GM12878 (cell line): ENCODE results near the gene TDRD7.

Experiments used
- BCL11A ChIP-seq: IDR thresholded peaks from 2 replicates; pipeline ENCODE4 v1.6.1; 2011; ENCODE audit warnings: low read depth, low read length
- CBFB ChIP-seq: IDR thresholded peaks from 2 replicates; pipeline ENCODE4 v1.6.1; 2016; ENCODE audit warnings: antibody characterized with exemption, low read depth
- CBX3 ChIP-seq: fragments of 200-600 bp; sonication (generic); IDR thresholded peaks from 2 replicates; pipeline ENCODE4 v1.6.1; 2016; ENCODE audit warnings: low read depth, borderline replicate concordance
- EP300 ChIP-seq, 2 experiments: fragments of 150-350 bp in 1 of 2; IDR thresholded peaks; 2 replicates each; pipeline ENCODE4 v1.6.1; 2011 to 2012; ENCODE audit warnings: low read depth in 2 of 2, low read length in 2 of 2, borderline replicate concordance in 1 of 2, improper control_type of control experiment in 1 of 2, inconsistent platforms in 1 of 2; ENCODE audit not compliant: control insufficient read depth in 1 of 2
- EZH2 ChIP-seq: IDR thresholded peaks from 2 replicates; pipeline ENCODE4 v1.6.1; 2012; ENCODE audit warnings: low read depth, mild to moderate bottlenecking, control low read depth, inconsistent platforms, low read length, borderline replicate concordance; ENCODE audit not compliant: control insufficient read depth
- NFXL1 ChIP-seq: fragments of 450-650 bp; IDR thresholded peaks from 2 replicates; pipeline ENCODE4 v1.6.1; 2017; ENCODE audit warnings: antibody characterized with exemption, mild to moderate bottlenecking, borderline replicate concordance
- POLR2A ChIP-seq: IDR thresholded peaks from 2 replicates; pipeline ENCODE4 v1.6.1; 2011; ENCODE audit warnings: low read depth, mild to moderate bottlenecking, low read length
- RCOR1 ChIP-seq: conservative IDR thresholded peaks from 2 replicates; pipeline ENCODE4 v1.6.1; 2012; ENCODE audit warnings: low read depth, low read length, improper control_type of control experiment
- STAT3 ChIP-seq: IDR thresholded peaks from 2 replicates; pipeline ENCODE4 v1.6.1; 2011; ENCODE audit warnings: low read depth, low read length, improper control_type of control experiment
- TF ChIP-seq, protein P1 (sequence below), 3 experiments: IDR thresholded peaks in 2 of 3; conservative IDR thresholded peaks in 1 of 3; 2 replicates each; pipeline ENCODE4 v1.5.1; 2011; ENCODE audit warnings: low read depth in 3 of 3, low read length in 3 of 3, mild to moderate bottlenecking in 3 of 3, control low read depth in 2 of 3, moderate library complexity in 2 of 3, inconsistent platforms in 1 of 3, mixed read lengths in 1 of 3; ENCODE audit not compliant: control insufficient read depth in 2 of 3, insufficient read depth in 1 of 3; ENCODE audit errors: extremely low read depth in 1 of 3
- TF ChIP-seq, protein P2 (sequence below): fragments of 450-650 bp; IDR thresholded peaks from 2 replicates; pipeline ENCODE4 v1.6.1; 2016; ENCODE audit warnings: mild to moderate bottlenecking

DNA sequence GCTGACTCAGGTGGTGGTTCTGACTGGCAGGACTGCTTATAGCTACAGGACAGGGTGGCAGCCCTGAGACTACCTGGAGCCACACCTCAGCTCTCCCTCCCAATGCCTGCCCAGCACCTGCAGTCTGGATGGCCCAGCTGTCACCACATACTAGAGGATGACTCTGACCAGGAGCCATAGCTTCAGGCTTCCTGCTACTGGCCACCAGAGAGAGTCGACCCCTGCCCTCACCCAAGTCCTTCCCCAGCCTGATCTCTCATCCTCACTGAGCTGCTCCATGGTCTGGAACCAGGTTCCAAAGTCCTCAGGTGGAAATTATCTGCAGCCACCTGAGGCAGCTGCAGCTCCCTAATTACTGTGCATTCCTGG lies 25.6 kb upstream of the TDRD7 start:
- TF ChIP-seq EZH2: no peak
- TF ChIP-seq CBFB: no peak
- TF ChIP-seq, protein P1, sequence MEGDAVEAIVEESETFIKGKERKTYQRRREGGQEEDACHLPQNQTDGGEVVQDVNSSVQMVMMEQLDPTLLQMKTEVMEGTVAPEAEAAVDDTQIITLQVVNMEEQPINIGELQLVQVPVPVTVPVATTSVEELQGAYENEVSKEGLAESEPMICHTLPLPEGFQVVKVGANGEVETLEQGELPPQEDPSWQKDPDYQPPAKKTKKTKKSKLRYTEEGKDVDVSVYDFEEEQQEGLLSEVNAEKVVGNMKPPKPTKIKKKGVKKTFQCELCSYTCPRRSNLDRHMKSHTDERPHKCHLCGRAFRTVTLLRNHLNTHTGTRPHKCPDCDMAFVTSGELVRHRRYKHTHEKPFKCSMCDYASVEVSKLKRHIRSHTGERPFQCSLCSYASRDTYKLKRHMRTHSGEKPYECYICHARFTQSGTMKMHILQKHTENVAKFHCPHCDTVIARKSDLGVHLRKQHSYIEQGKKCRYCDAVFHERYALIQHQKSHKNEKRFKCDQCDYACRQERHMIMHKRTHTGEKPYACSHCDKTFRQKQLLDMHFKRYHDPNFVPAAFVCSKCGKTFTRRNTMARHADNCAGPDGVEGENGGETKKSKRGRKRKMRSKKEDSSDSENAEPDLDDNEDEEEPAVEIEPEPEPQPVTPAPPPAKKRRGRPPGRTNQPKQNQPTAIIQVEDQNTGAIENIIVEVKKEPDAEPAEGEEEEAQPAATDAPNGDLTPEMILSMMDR (IDR thresholded peaks at IDR 0.05 in 2 of 3, conservative IDR thresholded peaks at IDR 0.05 in 1 of 3; ENCODE audit: control insufficient read depth in 2 of 3, extremely low read depth in 1 of 3, insufficient read depth in 1 of 3, low read depth in 3 of 3, low read length in 3 of 3): no peak
- TF ChIP-seq, protein P2, sequence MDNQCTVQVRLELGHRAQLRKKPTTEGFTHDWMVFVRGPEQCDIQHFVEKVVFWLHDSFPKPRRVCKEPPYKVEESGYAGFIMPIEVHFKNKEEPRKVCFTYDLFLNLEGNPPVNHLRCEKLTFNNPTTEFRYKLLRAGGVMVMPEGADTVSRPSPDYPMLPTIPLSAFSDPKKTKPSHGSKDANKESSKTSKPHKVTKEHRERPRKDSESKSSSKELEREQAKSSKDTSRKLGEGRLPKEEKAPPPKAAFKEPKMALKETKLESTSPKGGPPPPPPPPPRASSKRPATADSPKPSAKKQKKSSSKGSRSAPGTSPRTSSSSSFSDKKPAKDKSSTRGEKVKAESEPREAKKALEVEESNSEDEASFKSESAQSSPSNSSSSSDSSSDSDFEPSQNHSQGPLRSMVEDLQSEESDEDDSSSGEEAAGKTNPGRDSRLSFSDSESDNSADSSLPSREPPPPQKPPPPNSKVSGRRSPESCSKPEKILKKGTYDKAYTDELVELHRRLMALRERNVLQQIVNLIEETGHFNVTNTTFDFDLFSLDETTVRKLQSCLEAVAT: no peak
- TF ChIP-seq CBX3: no peak
- no peak for TF ChIP-seq BCL11A
- TF ChIP-seq POLR2A: no peak
- no peak for TF ChIP-seq NFXL1
- TF ChIP-seq EP300 (IDR thresholded peaks at IDR 0.05; ENCODE audit: borderline replicate concordance in 1 of 2, control insufficient read depth in 1 of 2, low read depth in 2 of 2, low read length in 2 of 2): no peak
- no peak for TF ChIP-seq STAT3
- no peak for TF ChIP-seq RCOR1
